NCI-H187 treated with DMSO at 0.1 percent for 48 hours (cell line): ENCODE data around the gene APBA2.

Source experiments
- DNase-seq: peaks from one replicate; lab custom pipeline; 2025; lab: John Stamatoyannopoulos, UW

Gene APBA2

DNA sequence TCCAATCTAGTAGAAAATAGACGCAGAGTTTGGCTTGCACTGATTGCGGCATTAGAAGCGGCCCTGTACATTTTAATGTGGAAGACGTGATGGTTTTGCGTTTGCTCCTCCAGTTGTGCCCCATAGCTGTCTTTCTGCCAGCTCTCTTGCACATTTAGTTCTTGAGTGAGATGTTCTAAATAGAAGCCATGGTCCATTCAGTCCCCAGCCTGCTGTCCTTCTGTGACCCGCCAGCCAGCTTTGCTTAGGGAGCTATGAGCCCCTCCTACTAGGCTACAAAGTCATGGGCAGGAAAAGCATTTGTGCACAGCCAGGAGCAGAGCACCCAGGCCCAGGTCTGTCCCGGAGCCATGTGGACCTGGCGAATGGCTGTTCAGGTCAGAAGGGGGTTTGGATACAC is 50.3 kb downstream of the APBA2 start:
- no peak for DNase-seq

DNA sequence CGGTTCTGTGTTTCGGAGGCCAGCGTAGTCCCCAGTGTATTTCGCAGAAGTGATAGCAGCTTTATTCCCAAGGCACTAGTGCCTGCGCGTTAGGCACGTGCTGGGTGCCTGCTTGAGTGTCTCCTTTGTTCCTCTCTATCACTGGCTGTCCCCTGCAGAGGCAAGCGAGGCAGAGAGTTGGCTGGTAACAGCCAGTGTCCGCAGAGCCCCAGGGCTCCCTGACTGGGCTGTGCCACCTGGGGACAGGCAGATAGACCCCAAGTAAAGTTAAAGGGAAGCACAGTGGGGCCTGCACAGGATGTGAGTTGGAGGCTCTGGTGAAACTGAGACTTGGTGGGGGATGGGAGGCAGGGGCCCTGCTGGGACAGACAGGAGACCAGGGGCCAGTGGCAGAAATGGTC is 50.7 kb downstream of the APBA2 start:
- DNase-seq: no peak

DNA sequence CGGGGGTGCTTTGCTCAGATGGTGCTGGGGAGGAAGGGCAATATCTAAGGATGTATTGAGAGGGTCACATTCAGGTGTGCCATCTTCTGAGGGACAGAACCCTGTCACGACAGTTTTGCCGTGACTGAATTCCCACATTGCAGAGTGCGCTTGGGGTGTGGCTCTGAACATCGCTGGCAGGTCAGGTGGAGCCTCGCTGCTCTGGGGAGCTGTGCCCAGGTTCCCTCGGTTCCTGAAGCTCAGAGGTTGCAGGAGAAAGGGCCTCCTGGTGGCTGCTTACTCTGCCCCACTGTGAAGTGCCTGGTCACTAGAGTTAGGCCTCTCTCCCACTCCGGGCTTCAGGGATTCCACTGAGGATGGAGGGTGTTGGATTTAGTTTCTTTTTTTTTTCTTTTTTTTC is 51.5 kb downstream of the APBA2 start:
- DNase-seq: no peak

DNA sequence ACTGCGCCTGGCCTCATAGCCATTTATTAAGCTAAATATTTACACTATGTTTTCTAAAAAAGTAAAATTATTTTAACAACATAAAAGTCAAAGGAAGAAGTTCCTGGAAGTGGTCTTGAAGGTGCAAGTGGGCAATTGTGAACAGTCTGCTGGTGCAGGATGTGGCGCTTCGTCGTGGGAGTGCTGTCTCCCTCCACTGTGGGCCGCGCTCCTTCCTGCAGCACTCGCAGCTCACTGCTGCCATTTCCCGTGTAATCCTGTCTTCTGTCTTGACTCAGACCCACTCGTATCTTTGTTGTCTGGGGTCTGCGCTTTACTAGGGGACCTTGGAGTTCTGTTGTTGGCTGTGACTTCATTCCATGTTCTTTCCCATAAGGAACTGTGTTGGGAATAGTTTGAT is 56.3 kb downstream of the APBA2 start:
- DNase-seq: no peak

DNA sequence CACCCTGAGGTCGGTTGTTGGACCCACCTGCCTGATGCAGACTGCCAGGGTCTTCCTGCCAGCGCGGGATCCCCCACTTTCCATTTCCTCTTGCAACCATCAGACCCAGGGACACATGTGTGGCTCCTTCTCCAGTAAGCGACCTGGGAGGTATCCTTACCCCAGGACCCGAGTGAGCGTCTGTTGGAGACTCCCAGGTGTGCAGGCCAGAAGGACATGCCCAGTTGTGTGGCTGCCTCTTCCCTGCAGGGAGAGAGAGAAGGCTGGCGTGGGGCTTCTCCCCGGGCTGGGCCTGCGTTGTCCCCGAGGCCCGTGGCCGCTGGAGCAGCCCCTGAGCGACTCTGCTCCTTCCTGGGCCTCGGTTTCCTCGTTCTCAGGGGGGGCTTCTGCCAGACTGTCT is 56.8 kb downstream of the APBA2 start:
- no peak for DNase-seq

DNA sequence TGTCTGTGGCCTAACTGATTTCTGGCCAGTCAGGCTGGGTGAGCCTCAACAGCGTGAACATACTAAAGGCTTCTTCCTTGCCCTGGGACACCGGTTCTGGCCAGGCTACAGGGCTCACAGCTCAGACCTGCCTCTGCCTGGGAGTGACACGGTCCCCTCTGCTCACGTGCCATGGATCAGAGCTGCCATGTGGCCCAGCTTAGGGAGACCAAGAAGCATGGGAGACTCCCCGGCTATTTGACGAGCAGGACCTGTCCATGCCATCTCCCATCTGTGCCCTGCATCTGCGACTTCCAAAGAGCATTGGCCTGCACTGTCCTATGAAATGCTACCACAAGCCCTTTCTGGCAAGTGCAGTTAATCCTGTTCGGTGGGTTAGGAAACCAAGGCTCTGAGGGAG is 57.4 kb downstream of the APBA2 start:
- no peak for DNase-seq

DNA sequence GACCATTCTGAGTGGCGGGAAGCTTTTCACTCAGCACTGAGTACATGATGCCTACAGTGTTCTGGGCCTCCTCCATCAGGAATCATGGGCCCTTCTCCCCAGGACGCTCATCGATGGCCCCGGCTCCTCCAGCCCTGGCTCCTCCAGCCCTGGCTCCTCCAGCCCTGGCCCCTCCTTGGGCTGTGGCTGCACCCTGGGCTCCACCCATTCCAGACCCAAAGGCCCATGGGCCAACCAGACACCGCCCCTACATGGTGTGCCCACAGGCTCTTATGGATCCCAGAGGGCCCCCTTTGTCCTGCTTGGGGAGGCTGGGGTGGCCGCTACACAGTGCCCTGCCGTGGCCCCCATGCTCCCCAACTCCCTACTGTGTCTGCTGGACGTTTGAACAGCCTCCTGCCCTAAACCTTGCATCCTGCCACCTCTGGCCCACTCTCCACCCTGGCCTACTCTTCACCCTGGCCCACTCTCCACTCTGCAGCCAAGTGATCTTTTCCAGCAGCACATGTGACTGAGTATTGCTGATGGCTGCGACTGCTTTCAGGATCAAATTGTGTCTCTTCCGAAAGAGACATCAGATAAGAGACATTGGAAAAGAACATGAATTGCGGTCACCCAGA is 57.9 kb downstream of the APBA2 start:
- no peak for DNase-seq

DNA sequence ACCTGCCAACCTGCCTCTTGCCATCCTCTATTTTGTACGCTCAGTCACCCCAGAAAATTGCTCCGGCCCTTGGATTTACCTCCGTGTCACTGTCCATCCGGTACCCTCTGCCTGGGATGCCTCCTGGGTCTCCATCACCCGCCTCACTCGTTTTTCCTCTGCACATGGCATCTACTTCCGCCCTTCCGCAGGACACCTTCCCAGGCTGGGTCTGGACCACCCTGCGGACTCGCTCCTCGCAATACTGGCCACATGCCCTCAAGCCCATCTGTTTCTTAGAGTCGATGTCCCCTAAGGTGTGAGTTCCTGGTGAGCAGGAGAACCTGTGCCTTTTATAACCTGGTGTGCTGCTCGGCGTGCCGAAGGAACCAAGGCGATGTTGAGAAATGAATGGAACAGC is 58.5 kb downstream of the APBA2 start:
- no peak for DNase-seq

DNA sequence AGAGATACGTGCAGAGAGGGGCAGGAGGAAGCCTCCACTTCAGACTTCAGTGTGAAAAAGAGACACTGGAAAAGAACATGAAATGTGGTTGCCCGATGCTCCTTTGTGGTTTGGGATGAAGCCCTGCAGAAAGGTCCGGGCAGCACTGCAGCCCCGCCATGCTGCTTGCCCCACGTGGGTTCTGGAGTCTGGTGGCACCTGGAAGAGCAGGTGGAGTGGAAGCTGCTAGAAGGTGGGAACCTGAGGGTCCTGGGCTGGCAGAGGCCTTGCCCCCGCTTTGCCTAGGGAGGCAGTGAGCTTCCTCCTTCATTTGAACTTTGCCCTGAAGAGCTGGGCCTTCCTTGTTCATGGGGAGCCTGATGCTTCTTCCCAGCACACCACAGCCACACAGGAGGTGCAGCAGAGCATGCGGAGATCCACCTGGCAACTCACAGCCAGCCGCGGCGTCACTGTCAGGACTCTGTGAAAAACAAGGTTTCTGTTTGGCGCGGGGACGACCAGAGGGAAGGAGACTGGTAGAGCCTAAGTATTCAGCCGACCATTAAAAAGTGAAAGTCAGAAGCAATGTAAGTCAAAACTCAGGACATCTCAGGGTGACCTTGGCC is 59.0 kb downstream of the APBA2 start:
- no peak for DNase-seq

DNA sequence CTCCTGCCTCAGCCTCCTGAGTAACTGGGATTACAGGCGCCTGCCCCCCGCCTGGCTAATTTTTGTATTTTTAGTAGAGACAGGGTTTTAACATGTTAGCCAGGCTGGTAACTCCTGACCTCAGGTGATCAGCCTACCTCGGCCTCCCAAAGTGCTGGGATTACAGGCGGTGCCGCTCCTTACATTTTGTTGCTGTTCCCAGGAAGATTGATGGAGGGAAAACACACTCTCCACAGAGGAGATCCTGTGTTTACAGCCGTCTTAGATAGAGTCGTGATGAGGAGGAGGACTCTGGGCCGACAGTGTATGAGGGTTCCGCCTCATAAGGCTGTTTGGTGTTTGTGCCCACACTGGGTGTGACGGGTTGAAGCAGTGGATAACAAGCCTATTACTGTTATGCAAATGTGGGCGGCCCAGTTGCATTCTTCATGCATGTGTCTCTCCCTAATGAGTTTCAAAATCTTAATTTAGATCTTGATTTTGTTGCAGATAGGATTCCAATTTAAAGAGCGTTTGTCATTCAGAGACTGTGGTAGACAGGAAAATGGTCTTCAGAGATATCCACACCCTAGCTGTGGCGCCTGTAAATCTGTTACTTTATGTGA is 60.0 kb downstream of the APBA2 start:
- no peak for DNase-seq

DNA sequence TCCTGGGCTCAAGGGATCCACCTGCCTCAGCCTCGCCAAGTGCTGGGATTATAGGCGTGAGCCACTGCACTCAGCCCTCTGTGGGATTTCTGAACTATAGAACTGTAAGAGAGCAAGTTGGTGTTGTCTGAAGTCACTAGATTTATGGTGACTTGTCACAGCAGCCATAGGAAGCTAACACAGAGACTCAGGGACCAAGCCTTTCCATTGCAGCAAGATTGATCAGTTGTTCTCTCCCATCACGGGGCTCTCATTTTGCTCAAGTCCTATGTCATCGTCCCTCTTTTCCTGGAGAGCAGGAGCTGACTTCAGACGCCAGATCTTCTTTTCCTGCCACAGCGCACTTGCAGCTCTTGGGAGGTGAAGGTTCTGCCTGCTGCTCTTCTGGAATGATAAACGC is 61.0 kb downstream of the APBA2 start:
- DNase-seq: no peak

DNA sequence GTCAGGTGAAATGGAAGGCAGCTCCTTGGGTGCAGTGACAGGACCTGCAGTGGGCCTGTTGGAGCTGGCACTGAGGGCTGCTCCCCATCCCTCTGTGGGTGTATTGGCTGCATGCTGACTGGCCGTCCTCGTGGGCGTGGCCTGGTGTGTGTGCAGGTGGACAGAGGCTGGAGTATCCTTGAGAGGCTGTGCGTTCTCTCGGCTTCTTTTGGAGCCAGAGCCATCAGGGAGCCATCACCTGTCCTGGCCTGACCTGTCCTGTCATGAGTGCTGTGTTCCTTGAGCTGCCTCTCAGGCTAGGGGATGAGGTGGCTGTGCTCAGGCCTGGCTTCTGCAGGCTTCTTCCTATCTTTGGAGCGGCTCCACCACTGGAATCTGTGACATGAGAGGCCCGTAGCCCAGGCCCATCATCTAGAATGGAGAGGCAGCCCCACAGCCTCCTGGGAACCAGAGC is 61.5 kb downstream of the APBA2 start:
- DNase-seq: no peak

DNA sequence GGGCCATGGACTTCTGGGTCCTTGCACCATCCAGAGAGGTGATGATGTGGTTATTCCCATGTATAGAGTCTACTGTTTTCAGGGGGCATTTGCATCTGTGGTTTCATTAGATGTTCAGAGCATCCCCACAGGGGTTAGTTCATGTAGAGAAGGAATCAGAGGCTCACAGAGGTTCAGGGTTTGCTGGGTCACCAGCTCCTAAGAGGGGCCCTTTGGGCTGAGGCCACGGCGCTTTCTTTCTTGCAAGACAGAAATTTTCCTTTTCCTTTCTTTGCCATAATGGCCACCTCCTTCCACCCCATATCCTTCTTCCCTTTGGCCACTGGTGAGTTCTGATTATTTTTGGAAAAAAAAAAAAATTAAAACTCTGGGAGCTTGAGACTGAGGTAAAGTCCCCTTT is 62.3 kb downstream of the APBA2 start:
- DNase-seq: no peak

DNA sequence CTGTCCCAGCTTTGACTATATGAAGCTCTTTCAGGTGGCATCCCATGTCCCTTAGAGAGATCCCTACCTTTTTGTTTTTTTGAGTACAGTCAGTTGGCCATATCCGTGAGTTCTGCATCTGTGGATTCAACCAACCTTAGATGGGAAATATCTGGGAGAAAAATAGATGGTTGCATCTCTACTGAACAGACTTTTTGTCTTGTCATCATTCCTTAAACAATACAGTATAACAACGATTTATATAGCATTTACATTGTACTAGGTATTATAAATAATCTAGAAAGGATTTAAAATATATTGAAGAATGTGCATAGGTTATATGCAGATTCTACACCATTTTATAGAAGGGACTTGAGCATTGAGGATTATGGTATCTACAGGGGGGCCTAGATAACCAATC is 65.1 kb downstream of the APBA2 start:
- DNase-seq: no peak

DNA sequence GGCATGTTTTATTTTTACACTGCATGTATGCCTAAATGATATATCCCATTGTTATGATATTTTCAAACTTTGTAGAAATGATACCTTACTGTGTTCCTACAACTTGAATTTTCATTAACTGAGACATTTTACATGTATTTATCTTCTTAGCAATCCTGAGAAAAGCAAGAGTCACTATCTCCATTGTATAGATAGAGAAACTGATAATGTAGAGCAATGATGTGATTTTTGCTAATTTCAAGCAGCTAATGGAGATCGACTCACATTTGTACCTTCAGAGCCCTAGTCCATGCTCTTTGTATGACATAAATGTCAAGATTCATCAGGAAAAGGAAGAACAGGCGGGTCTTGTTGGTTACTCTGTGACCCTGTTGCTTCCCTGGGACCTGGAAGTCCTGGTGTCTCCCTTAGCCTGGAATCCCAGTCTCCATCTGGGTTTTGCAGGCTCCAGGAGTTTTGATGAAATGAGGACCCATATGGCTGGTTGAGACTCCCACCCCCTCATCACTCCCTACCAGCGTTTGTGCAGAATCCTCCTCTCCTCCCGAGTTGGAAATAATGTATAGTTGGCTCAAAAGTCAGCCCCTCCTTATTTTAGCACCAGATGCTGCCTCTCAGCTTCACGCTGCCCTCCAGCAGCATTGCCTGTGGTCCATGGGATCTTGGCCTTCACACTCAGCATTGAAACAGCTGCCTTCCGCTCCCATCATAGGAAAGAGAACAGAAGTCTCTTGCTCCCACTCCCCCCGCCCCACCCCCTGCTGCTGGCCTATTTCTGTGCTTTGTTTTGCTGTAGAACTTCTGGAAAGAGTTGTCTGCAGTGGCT is 67.1 kb downstream of the APBA2 start:
- DNase-seq: no peak

DNA sequence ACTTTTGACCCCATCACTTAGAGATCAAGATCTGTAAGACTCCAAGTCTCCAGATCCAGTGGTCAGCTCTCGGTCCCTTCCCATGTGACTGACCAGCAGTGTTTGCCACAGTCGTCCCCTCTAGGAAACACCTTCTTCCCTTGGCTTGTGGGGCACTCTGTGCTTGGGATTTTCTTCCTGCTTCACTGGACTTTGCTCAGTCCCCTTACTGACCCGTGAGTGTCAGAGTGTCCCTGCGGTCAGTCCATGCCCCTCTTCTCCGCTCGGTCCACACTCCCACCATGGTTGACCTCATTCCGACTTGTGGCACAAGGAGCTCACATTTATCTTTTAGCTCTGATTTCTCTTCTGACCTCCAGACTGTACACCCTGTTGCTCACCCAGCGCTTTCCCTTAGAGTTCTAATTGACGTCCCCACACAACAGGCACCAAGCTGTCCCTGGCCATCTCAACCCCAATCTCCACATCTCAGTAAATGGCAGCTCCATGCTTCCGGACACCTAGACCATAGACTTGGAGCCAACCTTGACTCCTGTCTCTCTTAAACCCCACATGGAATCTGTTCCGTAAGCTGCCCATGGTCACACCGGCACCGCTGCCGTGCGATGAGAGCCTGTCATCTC is 67.9 kb downstream of the APBA2 start:
- no peak for DNase-seq

DNA sequence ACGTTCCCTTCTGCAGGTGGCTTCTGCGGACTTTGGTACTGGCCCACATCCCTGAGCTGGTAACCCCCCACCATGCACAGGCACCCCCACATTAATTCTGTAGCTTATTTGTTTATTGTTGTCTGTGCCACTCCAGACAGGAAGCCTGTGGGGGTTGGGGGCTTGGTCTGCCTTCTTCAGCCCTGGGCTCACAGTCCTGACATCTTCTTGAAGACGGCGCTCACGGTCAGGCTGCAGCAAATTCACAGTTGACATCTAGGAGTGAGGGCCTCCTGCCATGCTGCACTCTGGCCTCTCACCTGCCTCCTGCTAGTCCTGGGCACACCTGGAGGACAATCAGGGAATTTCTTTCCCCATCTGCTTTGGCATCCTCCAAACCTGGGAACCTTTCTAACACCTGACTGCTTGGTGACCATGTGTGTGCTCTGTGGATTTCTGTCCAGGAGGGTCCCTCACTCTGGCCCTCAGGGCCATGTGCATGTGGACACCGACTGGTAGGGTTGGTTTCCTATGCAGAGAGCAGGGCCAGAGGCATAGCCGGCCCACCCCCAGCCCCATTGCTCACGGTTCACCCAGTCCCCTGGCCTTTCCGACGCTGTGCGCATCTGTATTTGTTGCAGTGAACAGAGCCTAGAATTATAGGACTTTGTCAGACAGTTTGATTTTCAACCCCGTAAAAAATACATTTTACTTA is 68.8 kb downstream of the APBA2 start:
- DNase-seq: no peak

DNA sequence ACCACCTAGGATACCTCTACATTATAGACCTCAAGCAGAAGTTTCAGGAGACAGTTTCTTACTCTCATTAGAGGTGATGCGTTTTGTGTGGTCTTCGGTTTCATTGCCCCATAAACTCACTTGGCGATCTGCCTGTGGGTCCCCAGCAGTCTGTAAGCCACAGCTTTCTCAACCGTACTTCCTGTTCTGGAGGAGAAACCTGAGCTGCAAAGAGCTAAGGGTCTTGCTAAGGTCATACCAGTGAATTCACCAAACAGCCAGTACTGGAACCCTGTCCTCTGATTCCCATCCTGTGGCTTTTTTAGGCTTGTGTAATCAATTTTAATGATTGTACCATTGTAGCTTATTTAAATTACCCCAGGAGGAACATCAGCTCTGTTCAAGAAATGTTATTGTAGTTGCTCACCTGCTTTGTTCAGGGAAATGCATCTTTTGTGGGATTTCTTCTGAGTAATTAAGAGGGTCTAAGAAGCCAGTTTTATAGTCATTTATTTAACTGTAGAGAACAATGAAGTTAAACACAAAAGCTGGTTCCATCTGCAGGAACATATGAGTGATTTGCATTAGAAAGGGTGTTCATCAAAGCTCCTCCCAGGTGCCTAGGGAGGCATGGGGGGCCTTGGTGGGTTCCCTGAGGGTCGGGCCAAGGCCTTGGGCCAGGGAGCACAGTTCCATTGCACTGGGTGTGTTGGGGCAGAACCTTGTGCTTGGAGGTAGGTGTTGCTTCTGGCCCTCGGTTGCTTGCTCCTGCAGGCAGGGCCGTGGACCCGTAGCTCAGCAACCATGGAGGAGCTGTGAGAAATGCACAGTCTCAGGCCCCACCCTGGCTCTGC is 69.6 kb downstream of the APBA2 start:
- no peak for DNase-seq

DNA sequence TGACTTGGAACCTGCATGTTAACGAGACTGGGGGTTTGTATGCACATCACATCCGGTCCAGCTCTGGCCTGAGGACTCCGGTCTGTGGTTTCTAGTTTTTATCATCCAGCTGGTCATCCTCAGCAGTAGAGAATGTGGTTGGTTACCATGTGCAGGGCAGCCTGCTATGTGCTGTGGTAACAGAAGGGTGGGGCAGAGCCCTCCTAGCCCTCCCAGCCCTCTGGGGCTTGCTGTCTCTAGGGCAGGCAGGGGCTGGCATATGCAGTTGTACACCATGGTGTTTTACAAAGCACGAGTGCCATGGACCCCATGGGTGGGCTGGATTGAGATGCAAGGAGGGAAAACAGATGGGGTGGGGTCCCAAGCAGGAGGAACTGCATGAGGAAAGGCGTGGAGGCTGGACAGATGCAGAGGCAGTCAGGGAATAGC is 70.2 kb downstream of the APBA2 start:
- no peak for DNase-seq

DNA sequence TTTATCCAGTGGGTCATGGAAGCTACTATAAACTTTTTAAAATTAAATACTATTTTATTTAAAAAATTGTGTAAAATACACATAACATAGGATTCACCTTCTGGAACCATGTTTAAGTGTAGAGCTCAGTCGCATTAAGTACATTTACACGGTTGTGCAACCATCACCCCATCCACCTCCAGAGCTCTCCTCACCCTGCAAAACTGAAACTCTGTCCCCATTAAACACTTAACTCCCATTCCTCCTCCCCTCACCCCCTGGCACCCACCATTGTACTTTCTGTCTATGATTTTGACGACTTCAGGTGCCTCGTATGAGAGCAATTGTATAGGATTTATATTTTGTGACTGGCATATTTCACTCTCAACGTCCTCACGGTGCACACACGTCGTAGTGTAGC is 70.7 kb downstream of the APBA2 start:
- DNase-seq: no peak
